Retina (tissue), 1 donor: Measurements from ENCODE around the gene HOXD13.

Experiments
- DNase-seq: peaks from one replicate; pipeline ENCODE4 v3.0.0-alpha.2; 2016

The HOXD13 gene

DNA sequence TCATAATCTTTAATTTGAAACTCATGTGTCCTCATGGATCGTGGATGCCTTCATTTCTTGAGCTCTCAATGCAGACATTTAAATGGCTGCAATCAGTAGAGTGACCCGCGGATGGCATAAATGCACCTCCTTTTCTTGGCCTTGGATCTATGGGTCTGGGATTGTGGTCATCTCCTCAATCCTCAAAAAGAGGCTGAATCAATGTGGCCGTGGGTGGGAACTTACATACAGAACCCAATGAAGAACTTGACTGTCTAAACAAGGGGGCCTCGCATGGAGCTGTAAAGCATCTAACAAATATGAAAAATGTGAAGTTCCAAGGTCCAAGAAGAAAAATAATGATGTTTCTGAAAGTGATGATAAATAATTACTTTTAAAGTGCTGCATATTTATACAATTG lies 2.9 kb downstream of the HOXD13 start:
- DNase-seq: no peak

DNA sequence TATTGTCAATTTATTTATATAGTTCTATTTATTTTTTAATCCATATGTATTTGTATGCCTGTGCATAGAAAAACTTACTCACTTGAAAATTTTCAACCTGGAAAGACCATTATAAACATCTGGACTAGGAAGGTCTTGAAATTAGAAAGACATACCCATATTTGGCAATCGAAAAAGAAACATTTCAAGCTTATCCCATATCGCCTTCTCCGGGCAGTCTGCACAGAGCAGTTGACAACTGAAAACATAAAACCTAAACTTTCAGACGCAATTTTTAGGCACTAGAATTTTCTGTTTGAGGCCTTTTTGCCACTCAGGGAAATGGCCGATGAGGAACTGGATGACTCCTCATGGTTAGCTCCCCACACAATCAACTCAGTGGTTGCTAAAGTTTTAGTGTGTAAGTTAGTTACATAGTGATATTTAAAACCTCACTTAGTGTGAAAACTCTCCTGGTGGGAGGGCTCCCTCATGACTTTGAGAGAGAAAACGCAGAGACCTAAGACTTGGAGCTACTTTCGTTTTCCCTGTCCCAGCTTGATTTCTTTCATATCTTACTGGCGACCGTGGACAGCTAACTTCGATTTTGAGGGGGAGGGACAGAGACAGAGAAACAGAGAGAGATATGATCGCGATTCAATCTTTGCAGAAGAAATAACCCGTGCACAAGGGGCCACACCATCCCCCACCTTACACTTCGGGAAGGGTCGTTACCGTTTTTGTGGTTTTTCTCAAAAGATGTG lies 3.9 kb downstream of the HOXD13 start:
- peak; percentile 76 for DNase-seq

- DNase-seq: peak; percentile 92
These were observed 4.7 kb downstream of the HOXD13 start for GRCh38 chr2:176096986-176097819.

GRCh38 chr2:176097820-176098365 lies 5.4 kb downstream of the HOXD13 start:
- DNase-seq: peak; percentile 69

- DNase-seq: peak; percentile 71
These were observed 6.0 kb downstream of the HOXD13 start for GRCh38 chr2:176098366-176099158.

GRCh38 chr2:176099159-176099727 lies 6.7 kb downstream of the HOXD13 start:
- DNase-seq: peak; percentile 74

GRCh38 chr2:176099728-176100546 lies 7.4 kb downstream of the HOXD13 start, which contains the start of gene HOXD12:
Gene HOXD12 (plus strand): TSS chr2:176099795. CDS start chr2:176099802, 7 bp downstream.
- peak; percentile 68 for DNase-seq

DNA sequence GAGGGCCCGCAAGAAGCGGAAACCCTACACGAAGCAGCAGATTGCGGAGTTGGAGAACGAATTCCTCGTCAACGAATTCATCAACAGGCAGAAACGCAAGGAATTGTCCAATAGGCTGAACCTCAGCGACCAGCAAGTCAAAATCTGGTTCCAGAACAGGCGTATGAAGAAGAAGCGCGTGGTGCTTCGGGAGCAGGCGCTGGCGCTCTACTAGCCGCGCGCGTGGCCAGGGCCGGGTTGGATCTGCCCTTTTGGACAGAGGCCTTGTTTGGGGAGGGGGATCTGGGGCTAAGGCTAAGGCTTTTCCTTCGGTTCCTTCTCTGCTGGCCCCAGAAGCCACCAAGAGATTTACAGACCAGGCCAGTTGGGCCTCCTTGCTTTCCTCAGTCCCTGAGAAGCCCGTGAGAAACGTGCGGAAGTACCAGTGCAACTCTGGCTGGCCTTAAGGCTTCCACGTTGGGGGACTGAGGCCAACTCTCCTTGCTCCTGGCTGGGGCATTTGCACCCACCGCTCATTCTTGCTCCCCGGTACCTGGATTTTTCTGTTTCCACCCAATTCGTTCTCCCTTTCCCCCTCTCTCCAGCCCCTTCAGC lies 8.1 kb downstream of the HOXD13 start:
- DNase-seq: no peak

- no peak for DNase-seq
These were observed 8.8 kb downstream of the HOXD13 start for GRCh38 chr2:176101216-176101830.

GRCh38 chr2:176101842-176102241 lies 9.3 kb downstream of the HOXD13 start:
- no peak for DNase-seq

DNA sequence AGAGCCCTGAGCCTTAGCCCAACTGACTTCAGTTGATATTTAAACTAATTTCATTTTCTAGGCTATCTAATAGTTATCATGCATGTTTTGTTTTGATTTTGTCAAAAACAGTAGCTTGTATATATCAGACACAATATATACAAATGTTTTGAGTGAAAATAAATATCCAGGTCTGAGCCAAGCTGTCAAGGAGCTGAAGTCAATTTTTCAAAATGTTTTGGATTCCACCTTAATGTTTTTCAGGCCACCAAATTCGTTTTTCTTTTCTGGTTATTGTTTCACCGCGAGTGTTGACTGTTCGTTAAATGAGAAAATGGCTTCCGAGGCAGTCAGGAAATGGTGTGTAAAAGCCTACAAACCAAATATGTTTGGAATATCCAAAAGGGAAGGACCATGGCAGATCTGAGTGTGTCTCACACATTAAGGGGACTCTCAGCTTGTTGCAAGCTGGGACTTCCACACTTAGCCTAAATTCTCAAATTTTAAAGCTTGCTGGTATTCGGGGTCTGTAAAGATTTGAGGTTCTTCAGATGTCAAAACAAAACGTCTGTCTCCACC lies 9.9 kb downstream of the HOXD13 start:
- no peak for DNase-seq

DNA sequence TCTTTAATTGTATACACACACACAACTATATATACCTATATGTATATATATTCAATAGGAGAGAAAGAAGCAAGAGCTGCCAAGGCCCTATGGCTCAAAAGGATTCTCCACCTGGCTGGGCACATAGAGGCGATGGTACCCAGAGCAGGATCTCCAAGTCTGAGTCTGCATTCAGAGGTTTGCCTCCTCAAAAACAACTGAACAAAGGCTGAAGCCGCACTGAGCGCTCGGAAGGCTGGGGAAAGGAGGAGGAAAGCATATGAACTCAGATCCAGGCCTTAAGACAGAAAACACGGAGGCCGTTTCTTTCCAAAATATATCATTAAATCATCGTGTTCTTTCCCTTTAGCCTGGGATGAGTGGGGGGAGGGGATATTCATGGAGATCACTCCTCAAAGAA lies 10.7 kb downstream of the HOXD13 start:
- no peak for DNase-seq

DNA sequence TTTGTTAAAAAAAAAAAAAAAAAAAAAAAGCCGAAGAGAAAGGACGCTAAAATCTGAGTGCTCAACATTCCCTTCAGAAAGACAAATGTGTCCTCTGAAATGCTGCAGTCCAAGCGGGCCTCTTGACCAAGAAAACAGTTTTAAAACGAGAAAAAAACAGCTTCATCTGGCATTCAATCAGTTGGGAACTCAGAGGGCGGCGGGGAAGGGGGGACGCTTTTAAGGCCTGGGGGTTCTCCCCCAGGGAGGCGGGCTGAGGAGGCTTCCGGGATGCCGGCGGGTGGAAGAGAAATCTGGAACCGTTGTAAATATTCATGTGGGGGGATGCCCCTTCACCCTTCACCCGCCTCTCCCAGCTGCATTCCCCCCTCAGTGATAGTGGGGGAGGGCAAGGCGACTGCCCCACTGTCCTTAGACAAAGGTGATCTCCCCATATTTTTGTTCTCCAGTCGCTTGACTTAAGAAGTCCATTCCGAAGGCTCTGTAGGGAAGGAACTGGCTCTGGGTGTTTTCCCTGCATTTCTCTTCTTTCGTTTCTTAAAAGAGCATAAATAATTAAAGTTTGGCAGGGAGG lies 11.3 kb downstream of the HOXD13 start:
- no peak for DNase-seq

GRCh38 chr2:176104316-176105077 lies 12.0 kb downstream of the HOXD13 start:
- DNase-seq: peak; percentile 67

DNA sequence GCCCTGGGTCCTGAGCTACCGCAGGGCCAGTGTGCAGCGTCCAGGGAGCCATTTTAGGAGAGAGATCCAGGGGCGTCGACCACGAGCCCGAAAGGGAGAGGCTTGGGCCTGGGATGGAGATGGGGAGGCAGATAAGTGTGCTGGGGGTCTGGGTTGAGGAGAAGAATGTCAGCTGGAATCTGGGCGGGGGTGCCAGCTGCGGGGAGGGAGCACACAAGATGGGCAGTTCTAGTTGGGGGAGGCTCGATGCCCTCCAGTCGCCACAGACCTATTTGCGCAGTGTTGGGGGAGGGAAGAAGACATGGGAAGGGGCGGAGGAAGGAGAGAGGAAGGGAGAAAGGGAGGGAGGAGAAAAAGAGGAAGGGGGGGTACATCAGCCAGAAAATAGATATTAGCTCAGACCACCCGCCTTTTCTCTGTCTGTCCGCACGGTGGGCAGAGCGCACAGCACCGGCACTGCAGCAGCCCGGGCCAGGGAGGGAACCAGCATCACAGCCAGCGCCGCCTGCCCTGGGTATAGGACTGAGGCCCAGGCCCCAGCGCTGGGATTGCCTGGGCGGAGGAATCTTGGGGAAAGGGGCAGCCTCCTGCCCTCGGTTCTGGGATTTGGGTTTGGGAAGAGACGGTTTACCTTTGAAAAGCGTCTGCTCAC lies 12.7 kb downstream of the HOXD13 start:
- DNase-seq: no peak

DNA sequence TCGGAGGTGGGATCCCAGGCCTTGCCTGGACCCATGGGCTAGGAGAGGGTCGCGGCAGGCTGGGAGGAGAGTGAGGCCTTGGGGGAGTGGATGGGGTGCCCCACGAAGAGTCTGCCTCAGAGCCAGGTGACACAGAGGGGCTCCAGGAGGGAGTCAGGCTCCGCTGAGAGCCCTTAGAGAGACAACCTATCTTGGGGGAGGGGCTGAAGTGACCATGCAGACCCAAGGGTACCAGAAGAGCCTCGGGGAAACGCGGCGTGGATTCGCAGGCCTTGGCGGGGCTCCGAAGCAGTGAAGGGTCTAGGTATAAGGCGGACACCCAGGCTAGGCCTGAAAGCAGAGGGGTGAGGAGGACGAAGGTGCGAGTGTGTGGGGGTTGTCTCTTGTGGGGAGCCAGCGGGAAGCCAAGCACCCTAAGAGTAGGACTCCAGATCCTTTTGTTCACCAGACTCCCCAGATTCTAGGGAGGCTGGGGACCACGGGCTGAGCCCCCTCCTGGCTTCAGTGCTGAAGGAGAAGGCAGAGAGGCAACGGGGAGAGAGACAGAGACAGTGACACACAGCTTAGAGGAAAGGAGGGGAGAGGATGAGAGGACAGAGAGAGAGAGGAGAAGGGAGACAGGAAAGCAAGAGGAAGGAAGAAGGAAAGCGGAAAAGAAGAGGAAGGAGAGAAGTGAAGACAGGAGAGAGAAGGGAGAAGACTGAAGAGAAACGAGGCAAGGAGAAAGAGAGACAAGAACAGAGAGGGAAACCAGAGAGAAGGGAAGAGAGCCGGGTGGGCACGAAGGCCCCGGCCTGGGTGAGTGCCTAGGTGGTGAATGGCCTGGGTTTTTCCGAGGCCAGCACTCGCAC lies 13.4 kb downstream of the HOXD13 start:
- DNase-seq: no peak
